Karpas-422 (cell line): ENCODE measurements around the gene CALM1. TPM values are rescaled to one million over a fixed set of nuclear protein-coding genes. Genes with fewer than 3 reads are reported as not detected.

ENCODE experiments used
- DNase-seq: peaks from one replicate; pipeline ENCODE4 v3.0.0-alpha.2; 2015
- H2AFZ ChIP-seq: fragments of 200-600 bp; sonication (generic); 2 replicates; pipeline ENCODE4 v1.6.1; 2014; ENCODE audit warnings: antibody characterized with exemption, low read length, mixed read lengths
- H3K27ac ChIP-seq: fragments of 200-600 bp; sonication (generic); 2 replicates; pipeline ENCODE4 v1.5.1; 2014; ENCODE audit warnings: mild to moderate bottlenecking, low read length, moderate library complexity
- H3K27me3 ChIP-seq: fragments of 200-600 bp; sonication (generic); 2 replicates; pipeline ENCODE4 v1.6.1; 2014; ENCODE audit warnings: low read length, mixed read lengths
- H3K36me3 ChIP-seq: fragments of 200-600 bp; sonication (generic); 2 replicates; pipeline ENCODE4 v1.6.1; 2014; ENCODE audit warnings: low read length, mixed read lengths; ENCODE audit not compliant: insufficient read depth
- H3K4me1 ChIP-seq: fragments of 200-600 bp; sonication (generic); 2 replicates; pipeline ENCODE4 v1.6.1; 2014; ENCODE audit warnings: mild to moderate bottlenecking, low read length, mixed read lengths
- H3K4me2 ChIP-seq: fragments of 200-600 bp; sonication (generic); 2 replicates; pipeline ENCODE4 v1.6.1; 2014; ENCODE audit warnings: low read length, low read depth, mild to moderate bottlenecking; ENCODE audit not compliant: poor library complexity, severe bottlenecking
- H3K4me3 ChIP-seq: fragments of 200-600 bp; sonication (generic); 2 replicates; pipeline ENCODE4 v1.5.1; 2014; ENCODE audit warnings: mild to moderate bottlenecking, antibody characterized with exemption, low read length, mixed read lengths
- H3K79me2 ChIP-seq: fragments of 200-600 bp; sonication (generic); 2 replicates; pipeline ENCODE4 v1.6.1; 2014; ENCODE audit warnings: mild to moderate bottlenecking, low read length, mixed read lengths
- H3K9ac ChIP-seq: fragments of 200-600 bp; sonication (generic); 2 replicates; pipeline ENCODE4 v1.6.0; 2014; ENCODE audit warnings: low read length
- H3K9me2 ChIP-seq: fragments of 200-600 bp; sonication (generic), shearing (Covaris generic); replicated peaks from 2 replicates; pipeline ENCODE4 v1.6.0; 2014; ENCODE audit warnings: mild to moderate bottlenecking, low read length, moderate library complexity; ENCODE audit not compliant: insufficient read depth
- H3K9me3 ChIP-seq: fragments of 300-700, 200-600 bp; sonication (generic); 2 replicates; pipeline ENCODE4 v1.6.1; 2014; ENCODE audit warnings: low read length, mixed read lengths
- H4K20me1 ChIP-seq: fragments of 200-600 bp; sonication (generic); 2 replicates; pipeline ENCODE4 v1.6.1; 2014; ENCODE audit warnings: mild to moderate bottlenecking, antibody characterized with exemption, low read length, low read depth; ENCODE audit not compliant: insufficient read depth
- total RNA-seq: library from RNA; depleted of rRNA; stranded (reverse); fragments of >200 nt; shearing (Covaris generic); gene quantifications from 2 replicates; pipeline ENCODE4 v1.2.3, GENCODE V29; 2014; ENCODE audit warnings: low replicate concordance

The CALM1 gene
- total RNA-seq, 1 experiment from 2014 or later = 724 TPM

DNA sequence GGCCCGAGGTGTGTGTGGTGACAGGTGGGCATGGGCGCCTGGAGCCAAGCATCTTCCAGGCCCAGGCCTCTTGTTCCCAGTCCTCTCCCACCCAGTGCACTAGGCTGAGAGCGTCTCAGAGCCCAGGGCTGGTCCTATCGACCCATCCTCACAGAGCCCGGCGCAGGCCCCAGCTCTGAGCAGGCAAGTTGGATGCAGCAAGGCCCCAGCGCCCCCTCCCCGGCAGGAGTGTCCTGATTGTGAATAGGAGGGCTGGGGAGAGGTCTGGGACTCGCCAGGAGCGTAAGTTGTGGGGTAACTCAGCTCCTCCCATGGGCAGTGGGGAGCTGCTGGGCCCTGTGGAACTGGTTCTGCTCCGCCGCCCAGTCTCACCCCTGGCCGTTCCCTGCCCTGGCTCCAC, 26.3 kb downstream of the CALM1 start:
- Histone ChIP-seq H3K4me1 (no peaks in the 10 kb centered on the region), H2AFZ (no peak overlapping the region), H3K79me2 (no peaks in the 10 kb centered on the region), H3K9ac (no peak overlapping the region), H3K27me3 (no peaks in the 10 kb centered on the region; the same call in 1 of the 2 replicates), H3K36me3 (no peaks in the 10 kb centered on the region), H3K9me2 (no peaks in the 10 kb centered on the region), H3K9me3 (no peaks in the 10 kb centered on the region), H3K27ac (no peak overlapping the region), H4K20me1 (no peaks in the 10 kb centered on the region), H3K4me3 (no peak overlapping the region), H3K4me2 (no peak overlapping the region)
- no peak for DNase-seq

DNA sequence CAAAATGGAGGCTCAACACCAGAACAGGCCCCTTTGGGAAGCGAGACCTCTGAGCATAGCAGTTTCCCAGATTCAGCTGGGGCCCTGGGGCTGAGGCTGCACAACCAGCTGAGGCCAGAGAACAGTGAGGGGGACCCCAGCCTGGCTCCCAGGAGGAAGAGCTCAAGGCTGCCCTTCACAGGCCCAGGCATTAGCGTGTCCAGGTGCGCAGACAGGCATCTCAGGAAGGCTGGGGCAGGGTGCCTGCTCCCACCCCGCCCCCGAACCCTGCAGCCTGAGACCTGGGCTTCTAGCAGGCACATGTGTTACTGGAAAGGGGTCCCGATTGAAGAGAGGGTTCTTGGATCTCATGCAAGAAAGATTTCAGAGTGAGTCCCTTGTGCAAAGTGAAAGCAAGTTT, 27.2 kb downstream of the CALM1 start:
- Histone ChIP-seq H3K27ac (no peak overlapping the region), H3K79me2 (no peaks in the 10 kb centered on the region), H3K9me2 (no peaks in the 10 kb centered on the region), H3K4me2 (no peak overlapping the region), H3K4me1 (no peaks in the 10 kb centered on the region), H3K9me3 (no peaks in the 10 kb centered on the region), H3K9ac (no peak overlapping the region), H2AFZ (no peak overlapping the region), H3K36me3 (no peaks in the 10 kb centered on the region), H3K4me3 (no peak overlapping the region), H4K20me1 (no peaks in the 10 kb centered on the region), H3K27me3 (no peaks in the 10 kb centered on the region; the same call in 1 of the 2 replicates)
- no peak for DNase-seq

DNA sequence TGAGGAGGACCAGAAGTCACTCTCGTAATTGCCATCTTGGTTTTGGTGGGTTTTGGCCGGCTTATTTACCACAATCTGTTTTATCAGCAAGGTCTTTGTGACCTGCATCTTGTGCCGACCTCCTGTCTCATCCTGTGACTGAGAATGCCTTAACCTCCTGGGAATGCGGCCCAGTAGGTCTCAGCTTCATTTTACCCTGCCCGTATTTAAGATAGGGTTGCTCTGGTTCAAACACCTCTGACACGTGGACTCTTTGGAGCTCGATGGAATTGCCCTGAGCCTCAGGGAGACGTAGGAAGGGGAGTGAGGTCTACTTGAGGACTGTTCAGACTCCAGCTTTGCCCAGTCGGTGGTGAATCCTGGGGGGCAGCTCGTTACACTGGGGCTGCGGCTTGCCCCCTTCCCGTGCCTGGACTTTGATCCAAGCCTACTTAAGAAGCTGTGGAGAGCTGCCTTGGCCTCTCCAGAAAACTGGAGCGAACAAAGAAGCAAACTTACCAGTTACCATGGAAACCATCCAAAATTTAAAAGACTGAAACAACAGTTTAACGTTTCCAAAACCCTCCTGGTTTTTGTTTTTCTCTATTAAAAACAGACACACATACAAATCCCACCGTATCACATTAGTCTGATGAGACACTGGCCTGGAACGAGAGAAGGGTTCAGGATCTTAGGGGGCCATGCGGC, 28.0 kb downstream of the CALM1 start:
- Histone ChIP-seq H3K27me3 (no peaks in the 10 kb centered on the region; the same call in 1 of the 2 replicates), H3K79me2 (no peaks in the 10 kb centered on the region), H3K4me3 (no peak overlapping the region), H2AFZ (no peak overlapping the region), H3K9me2 (no peaks in the 10 kb centered on the region), H3K4me1 (no peaks in the 10 kb centered on the region), H3K4me2 (no peak overlapping the region), H3K9me3 (no peaks in the 10 kb centered on the region), H3K36me3 (no peaks in the 10 kb centered on the region), H3K9ac (no peak overlapping the region), H4K20me1 (no peaks in the 10 kb centered on the region), H3K27ac (no peak overlapping the region)
- no peak for DNase-seq

DNA sequence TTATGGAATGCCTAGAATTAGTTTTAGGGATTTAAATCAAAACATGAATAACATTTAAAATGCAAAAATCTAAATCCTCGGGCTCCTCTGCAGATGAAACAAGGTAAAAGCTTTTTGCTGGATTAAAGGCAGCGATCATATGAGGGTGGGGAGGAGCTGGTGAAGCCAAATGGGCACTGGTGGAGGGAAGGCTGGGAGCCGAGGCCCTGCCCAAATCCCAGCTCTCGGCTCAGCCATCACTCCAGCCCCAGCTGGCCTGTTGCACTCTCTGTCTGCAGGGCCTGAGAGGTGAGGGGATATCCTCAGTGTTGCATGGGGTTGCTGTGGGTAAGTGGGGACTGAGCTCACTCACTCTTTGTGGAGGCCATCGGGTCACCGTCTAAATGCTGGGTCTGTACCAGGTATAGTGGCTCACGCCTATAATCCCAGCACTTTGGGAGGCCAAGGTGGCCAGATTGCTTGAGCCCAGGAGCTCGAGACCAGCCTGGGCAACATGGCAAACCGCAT, 28.6 kb downstream of the CALM1 start:
- H3K9me3 ChIP-seq = no peaks in the 10 kb centered on the region
- no peaks in the 10 kb centered on the region for H3K36me3 ChIP-seq
- no peak overlapping the region for H3K4me2 ChIP-seq
- no peaks in the 10 kb centered on the region for H4K20me1 ChIP-seq
- H3K79me2 ChIP-seq = no peaks in the 10 kb centered on the region
- H3K27me3 ChIP-seq = no peaks in the 10 kb centered on the region; the same call in 1 of the 2 replicates
- no peak overlapping the region for H3K9ac ChIP-seq
- no peak overlapping the region for H3K4me3 ChIP-seq
- no peak overlapping the region for H2AFZ ChIP-seq
- H3K27ac ChIP-seq = no peak overlapping the region
- H3K9me2 ChIP-seq = no peaks in the 10 kb centered on the region
- no peaks in the 10 kb centered on the region for H3K4me1 ChIP-seq
- no peak for DNase-seq

- DNase-seq = no peak
- no peak overlapping the region for H3K4me3 ChIP-seq
- H3K4me2 ChIP-seq = no peak overlapping the region
- H3K9me3 ChIP-seq = no peaks in the 10 kb centered on the region
- H3K36me3 ChIP-seq = no peaks in the 10 kb centered on the region
- H3K4me1 ChIP-seq = no peaks in the 10 kb centered on the region
- no peak overlapping the region for H2AFZ ChIP-seq
- H4K20me1 ChIP-seq = no peaks in the 10 kb centered on the region
- H3K9me2 ChIP-seq = no peaks in the 10 kb centered on the region
- H3K9ac ChIP-seq = no peak overlapping the region
- H3K79me2 ChIP-seq = no peaks in the 10 kb centered on the region
- H3K27ac ChIP-seq = no peak overlapping the region
- no peaks in the 10 kb centered on the region; the same call in 1 of the 2 replicates for H3K27me3 ChIP-seq
Observed at GRCh38 chr14:90426031-90426540, 29.3 kb downstream of the CALM1 start.

GRCh38 chr14:90426663-90427062, 29.8 kb downstream of the CALM1 start:
- no peak overlapping the region for H3K27ac ChIP-seq
- H3K79me2 ChIP-seq = no peaks in the 10 kb centered on the region
- H3K4me1 ChIP-seq = no peaks in the 10 kb centered on the region
- no peaks in the 10 kb centered on the region; the same call in 1 of the 2 replicates for H3K27me3 ChIP-seq
- no peak overlapping the region for H3K4me2 ChIP-seq
- no peak overlapping the region for H3K4me3 ChIP-seq
- no peaks in the 10 kb centered on the region for H3K9me3 ChIP-seq
- H3K9me2 ChIP-seq = no peaks in the 10 kb centered on the region
- H4K20me1 ChIP-seq = no peaks in the 10 kb centered on the region
- no peak overlapping the region for H3K9ac ChIP-seq
- no peaks in the 10 kb centered on the region for H3K36me3 ChIP-seq
- no peak overlapping the region for H2AFZ ChIP-seq
- DNase-seq = no peak

DNA sequence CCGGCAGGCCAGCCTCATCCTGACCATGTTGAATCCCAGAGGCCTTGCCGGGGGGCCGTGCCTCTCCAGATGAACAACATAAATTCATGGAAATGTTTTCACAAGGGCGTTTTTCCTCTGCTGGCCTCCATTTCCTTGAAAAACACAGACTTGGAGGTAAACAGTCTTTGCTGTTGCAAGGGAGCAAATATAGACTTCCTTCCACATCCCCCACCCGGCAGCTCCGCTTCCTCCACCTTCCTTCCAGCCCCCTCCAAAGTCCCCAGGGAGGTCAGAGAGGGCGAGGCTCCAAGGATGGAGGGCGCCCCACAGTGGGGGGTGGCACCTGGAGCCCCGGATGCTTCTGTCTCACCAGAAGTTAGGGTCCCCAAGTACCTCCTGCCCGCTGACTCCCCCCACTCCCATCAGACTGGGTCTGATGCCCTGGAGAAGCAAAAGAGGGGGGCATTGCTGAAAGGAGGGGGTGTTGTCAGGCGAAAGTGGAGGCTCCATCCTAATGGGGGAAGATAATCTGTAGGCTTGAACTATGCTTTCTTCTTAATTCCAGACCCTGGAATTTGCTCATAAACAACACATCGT, 31.1 kb downstream of the CALM1 start:
- Histone ChIP-seq H2AFZ (no peak overlapping the region), H3K27me3 (no peaks in the 10 kb centered on the region; the same call in 1 of the 2 replicates), H3K36me3 (no peaks in the 10 kb centered on the region), H3K79me2 (no peaks in the 10 kb centered on the region), H4K20me1 (no peaks in the 10 kb centered on the region), H3K4me3 (no peak overlapping the region), H3K4me2 (no peak overlapping the region), H3K9me3 (no peaks in the 10 kb centered on the region), H3K9me2 (no peaks in the 10 kb centered on the region), H3K4me1 (no peaks in the 10 kb centered on the region), H3K9ac (no peak overlapping the region), H3K27ac (no peak overlapping the region)
- no peak for DNase-seq

GRCh38 chr14:90428676-90429075, 31.8 kb downstream of the CALM1 start:
- Histone ChIP-seq H3K27me3 (no peaks in the 10 kb centered on the region; the same call in 1 of the 2 replicates), H3K79me2 (no peaks in the 10 kb centered on the region), H3K4me1 (no peaks in the 10 kb centered on the region), H4K20me1 (no peaks in the 10 kb centered on the region), H3K9me2 (no peaks in the 10 kb centered on the region), H3K4me2 (no peak overlapping the region), H3K27ac (no peak overlapping the region), H3K9ac (no peak overlapping the region), H2AFZ (no peak overlapping the region), H3K36me3 (no peaks in the 10 kb centered on the region), H3K4me3 (no peak overlapping the region), H3K9me3 (no peaks in the 10 kb centered on the region)
- DNase-seq = no peak
